ENCODE measurements around the gene C1orf185.
"Not testable (repeated sequence)": the region's sequence is repeated elsewhere in the genome, so short reads cannot be mapped to it uniquely, and the experiment has no call there.

Gene C1orf185

GRCh38 chr1:51137696-51138095 lies 35.7 kb downstream of the C1orf185 start:
- DNase-seq (ENCODE audit: low read depth, low spot score) = not testable (repeated sequence)

- DNase-seq (ENCODE audit: low read depth, low spot score) = no peak
Measured at GRCh38 chr1:51139474-51139873, 37.4 kb downstream of the C1orf185 start.

- DNase-seq (ENCODE audit: low read depth, low spot score) = no peak
Measured at GRCh38 chr1:51147394-51147793, 45.4 kb downstream of the C1orf185 start.

GRCh38 chr1:51154776-51155175 lies 52.7 kb downstream of the C1orf185 start:
- DNase-seq (ENCODE audit: low read depth, low spot score) = no peak

- DNase-seq (ENCODE audit: low read depth, low spot score) = no peak
Measured at GRCh38 chr1:51156752-51157151, 54.7 kb downstream of the C1orf185 start.

DNA sequence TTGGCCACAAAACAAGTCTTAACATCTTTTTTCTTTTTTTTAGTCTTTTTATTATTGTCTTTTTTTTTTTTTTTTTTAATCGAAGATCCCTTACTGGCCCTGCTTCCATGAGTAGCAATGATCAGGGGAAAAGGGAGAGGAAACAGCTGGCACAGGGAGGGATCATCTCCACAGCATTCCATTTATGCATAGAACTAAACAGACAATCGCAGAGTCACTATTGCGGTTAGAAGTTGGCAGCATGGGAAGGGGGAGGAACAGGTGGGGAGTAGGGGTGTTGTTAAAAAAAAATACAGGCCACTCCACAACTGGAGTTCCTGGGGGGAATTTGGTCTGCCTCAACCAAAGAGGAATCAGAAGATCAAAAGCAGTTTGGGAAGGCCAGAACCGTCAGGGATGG lies 55.4 kb downstream of the C1orf185 start:
- DNase-seq (ENCODE audit: low read depth, low spot score) = no peak

DNA sequence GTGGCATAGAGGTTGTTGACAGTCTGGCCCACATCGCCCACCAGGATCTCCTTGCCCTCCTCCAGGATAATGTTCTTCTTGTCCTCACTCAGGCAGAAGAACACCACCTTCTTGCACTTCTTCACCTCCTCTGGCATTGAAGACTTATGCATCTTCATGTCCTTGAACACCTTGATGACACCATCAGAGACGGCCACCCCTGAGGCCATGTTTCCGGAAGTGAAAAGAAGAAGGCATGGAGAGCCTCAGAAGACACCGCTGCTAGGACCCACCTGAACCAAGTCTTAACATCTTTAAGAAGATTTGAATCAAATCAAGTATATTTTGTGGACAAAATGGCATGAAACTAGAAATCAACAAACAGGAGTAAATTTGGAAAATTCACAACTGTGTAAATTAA lies 56.2 kb downstream of the C1orf185 start:
- no peak for DNase-seq (ENCODE audit: low read depth, low spot score)

- not testable (repeated sequence) for DNase-seq (ENCODE audit: low read depth, low spot score)
Measured at GRCh38 chr1:51162560-51162959, 60.5 kb downstream of the C1orf185 start.

GRCh38 chr1:51165540-51165939 lies 63.5 kb downstream of the C1orf185 start:
- DNase-seq (ENCODE audit: low read depth, low spot score) = no peak

GRCh38 chr1:51168266-51168845 lies 66.3 kb downstream of the C1orf185 start:
- no peak for DNase-seq (ENCODE audit: low read depth, low spot score)

- no peak for DNase-seq (ENCODE audit: low read depth, low spot score)
Measured at GRCh38 chr1:51168936-51169335, 66.9 kb downstream of the C1orf185 start.

DNA sequence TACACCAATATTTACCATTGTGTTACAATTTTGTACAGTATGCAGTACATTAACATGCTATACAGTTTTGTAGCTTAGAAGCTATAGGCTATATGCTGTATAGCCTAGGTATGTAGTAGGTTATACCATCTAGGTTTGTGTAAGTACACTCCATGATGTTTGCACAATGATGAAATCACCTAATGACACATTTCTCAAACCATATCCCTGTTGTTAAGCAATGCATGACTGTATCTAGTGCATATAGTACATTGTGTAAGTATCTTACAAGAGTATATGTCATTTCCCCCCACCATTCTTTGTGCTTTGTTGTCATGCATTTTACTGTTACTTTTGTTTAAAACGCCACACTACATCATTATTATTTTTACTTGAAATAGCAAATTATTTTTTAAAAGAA lies 68.3 kb downstream of the C1orf185 start:
- no peak for DNase-seq (ENCODE audit: low read depth, low spot score)

DNA sequence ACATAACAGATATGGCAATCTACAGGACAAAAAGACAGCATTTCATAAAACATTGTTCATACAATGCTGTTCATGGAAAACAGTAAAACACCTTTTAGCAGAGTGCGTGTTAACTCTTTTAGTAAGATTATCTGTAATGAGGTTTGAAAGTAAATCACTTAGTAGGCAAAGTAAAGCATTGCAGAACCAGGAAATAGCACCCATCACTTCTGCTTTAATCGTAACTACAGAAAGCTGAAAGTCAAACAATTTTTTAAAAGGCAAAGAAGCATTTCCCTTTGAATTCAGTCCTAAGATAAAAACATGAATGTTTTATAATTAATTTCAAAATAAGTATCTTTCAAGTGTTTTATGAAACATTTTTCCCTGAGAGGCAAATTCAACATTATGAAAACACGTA lies 70.8 kb downstream of the C1orf185 start:
- no peak for DNase-seq (ENCODE audit: low read depth, low spot score)

- DNase-seq (ENCODE audit: low read depth, low spot score) = no peak
Measured at GRCh38 chr1:51175278-51175677, 73.2 kb downstream of the C1orf185 start.

DNA sequence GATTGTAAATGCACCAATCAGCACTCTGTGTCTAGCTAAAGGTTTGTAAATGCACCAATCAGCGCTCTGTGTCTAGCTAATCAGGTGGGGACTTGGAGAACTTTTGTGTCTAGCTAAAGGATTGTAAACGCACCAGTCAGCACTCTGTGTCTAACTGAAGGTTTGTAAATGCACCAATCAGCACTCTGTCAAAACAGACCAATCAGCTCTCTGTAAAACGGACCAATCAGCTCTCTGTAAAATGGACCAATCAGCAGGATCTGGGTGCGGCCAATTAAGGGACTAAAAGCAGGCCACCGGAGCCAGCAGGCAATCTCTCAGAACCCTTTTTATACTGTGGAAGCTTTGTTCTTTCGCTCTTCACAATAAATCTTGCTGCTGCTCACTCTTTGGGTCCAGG lies 76.0 kb downstream of the C1orf185 start:
- not testable (repeated sequence) for DNase-seq (ENCODE audit: low read depth, low spot score)

DNA sequence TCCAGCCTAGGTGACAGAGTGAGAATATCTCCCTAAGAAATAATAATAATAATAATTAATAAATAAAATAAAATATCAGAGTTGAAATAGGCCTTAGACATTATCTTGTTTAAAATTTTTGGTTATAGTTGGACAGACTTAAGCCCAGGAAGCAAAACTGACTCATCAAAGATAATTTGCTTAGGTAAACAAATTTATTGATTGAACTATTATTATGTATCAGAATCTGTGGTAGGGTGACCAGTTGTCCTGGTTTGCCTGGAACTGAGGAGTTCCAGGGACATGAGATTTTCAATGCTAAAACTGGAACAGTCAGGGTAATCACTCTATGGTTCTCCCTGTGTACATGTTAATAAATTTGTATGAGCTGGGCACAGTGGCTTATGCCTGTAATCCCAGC lies 86.2 kb downstream of the C1orf185 start:
- no peak for DNase-seq (ENCODE audit: low read depth, low spot score)

DNA sequence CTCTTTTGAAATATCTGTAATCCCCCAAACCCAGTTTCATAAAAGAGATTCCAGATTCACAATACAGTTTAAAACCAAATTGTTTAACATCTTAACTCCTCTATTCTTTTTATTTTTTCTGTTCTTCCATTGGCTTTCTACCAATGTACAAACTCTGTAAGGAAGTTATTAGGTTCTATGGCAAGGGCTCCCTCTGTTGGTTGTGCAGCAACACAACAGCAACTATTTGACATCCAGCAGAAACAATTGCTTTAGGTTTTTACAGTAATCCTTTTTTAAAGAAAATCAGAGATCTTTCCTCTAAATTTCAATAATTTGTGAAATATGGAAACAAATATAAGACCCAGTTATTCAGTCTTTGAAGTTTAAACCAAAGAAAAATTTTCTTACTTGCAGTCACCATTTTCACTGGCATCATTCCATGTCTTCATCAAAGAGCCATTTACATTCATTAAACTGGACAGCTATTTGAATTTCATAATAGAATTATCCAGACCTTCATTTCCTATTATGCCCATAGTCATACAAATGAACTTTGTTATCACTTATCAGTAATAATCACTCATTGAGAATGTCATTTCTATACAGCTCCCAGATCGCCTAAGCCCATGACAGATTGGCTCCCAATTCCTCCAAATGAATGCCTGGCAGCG lies 87.5 kb downstream of the C1orf185 start:
- peak; percentile 4 for DNase-seq (ENCODE audit: low read depth, low spot score)

- no peak for DNase-seq (ENCODE audit: low read depth, low spot score)
Measured at GRCh38 chr1:51190961-51191360, 88.9 kb downstream of the C1orf185 start.

GRCh38 chr1:51192213-51192843 lies 90.3 kb downstream of the C1orf185 start:
- DNase-seq (ENCODE audit: low read depth, low spot score) = peak; percentile 21

DNA sequence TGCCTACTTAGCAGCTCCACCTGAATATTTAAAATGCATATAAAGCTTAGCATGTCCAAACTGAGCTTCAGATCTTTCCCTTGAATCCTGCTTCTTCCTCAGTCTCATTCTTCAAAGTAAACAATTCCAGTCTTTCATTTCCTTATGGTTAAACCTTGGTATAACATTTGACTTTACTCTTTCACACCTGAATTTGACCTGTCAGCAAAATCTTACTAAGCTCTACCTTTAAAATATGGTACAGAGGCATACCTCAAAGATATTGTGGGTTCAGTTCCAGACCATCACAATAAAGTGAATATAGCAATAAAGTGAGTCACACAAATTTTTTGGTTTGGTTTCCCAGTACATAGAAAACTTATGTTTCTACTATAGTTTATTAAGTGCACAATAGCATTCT lies 91.5 kb downstream of the C1orf185 start:
- DNase-seq (ENCODE audit: low read depth, low spot score) = no peak

Data from activated naive CD8-positive, alpha-beta T cell treated with anti-CD3 and anti-CD28 coated beads, Interleukin-2, amount 50 U/mL, for 16 hours (primary cell).